Gastrocnemius medialis (tissue), 4 donors: Measurements from ENCODE around the gene SMIM9. TPM values are rescaled to one million over a fixed set of nuclear protein-coding genes. Genes with fewer than 3 reads are reported as not detected.

Source experiments
- ATAC-seq, 2 donors: fragments of 150-250 bp; one replicate each; pipeline ENCODE4 v1.9.1; 2016
- DNase-seq, 2 donors: peaks; one replicate each; pipeline ENCODE4 v3.0.0-alpha.2; 2019
- H3K27ac ChIP-seq, 4 donors: fragments of 200-600 bp; sonication (generic); 1 replicate in 1 of 4; 2 replicates in 3 of 4; pipeline ENCODE4 v1.5.1; 2016 to 2018; ENCODE audit warnings: mild to moderate bottlenecking in 2 of 4, moderate library complexity in 1 of 4
- H3K27me3 ChIP-seq, 3 donors: fragments of 200-600 bp; sonication (generic) in 2 of 3; 1 replicate in 1 of 3; 2 replicates in 2 of 3; pipeline versions ENCODE4 v1.5.1 to v1.6.0; 2016 to 2019; ENCODE audit warnings: mild to moderate bottlenecking in 1 of 3, moderate library complexity in 1 of 3
- H3K36me3 ChIP-seq, 2 donors: fragments of 200-600 bp; sonication (generic) in 1 of 2; one replicate each; pipeline ENCODE4 v1.5.1; 2017 to 2018
- H3K4me1 ChIP-seq, 2 donors: fragments of 200-600 bp; sonication (generic) in 1 of 2; one replicate each; pipeline ENCODE4 v1.5.1; 2016 to 2017; ENCODE audit warnings: mild to moderate bottlenecking in 2 of 2
- H3K4me3 ChIP-seq, 4 donors: fragments of 200-600 bp; sonication (generic) in 3 of 4; 1 replicate in 1 of 4; 2 replicates in 3 of 4; pipeline ENCODE4 v1.5.1; 2016 to 2019; ENCODE audit warnings: mild to moderate bottlenecking in 2 of 4
- H3K9me3 ChIP-seq, 3 donors: fragments of 200-600 bp; sonication (generic) in 2 of 3; 1 replicate in 1 of 3; 2 replicates in 2 of 3; pipeline ENCODE4 v1.5.1; 2016 to 2019
- POLR2A ChIP-seq, 2 donors: fragments of 450-650 bp; IDR thresholded peaks; one replicate each; pipeline ENCODE4 v1.6.1; 2017; ENCODE audit warnings: antibody characterized with exemption in 2 of 2, mild to moderate bottlenecking in 2 of 2, moderate library complexity in 2 of 2
- in situ Hi-C, 4 donors: fragments of 200-750 bp; cut with MboI; loops; one replicate each; pipeline versions ENCODE4 v1.15.0 to v1.8.0; 2017; ENCODE audit warnings: low sequenced_read_pairs in 4 of 4
- intact Hi-C: fragments of 100-400 bp; cut with DNase I; formaldehyde crosslinking; loops from one replicate; pipeline ENCODE4 v1.15.1; 2023; ENCODE audit warnings: low total_unique reads
- total RNA-seq, 4 donors: library from RNA; depleted of rRNA; stranded (reverse); fragments of >200 nt; gene quantifications; one replicate each; pipeline versions ENCODE4 v1.1.0 to v1.2.3, GENCODE V29; 2016
- TF ChIP-seq, protein P1 (sequence below), 5 experiments: fragments of 450-650 bp in 3 of 5; fragments of 200-600 bp in 2 of 5; sonication (generic) in 2 of 5; IDR thresholded peaks in 4 of 5; conservative IDR thresholded peaks in 1 of 5; 1 replicate in 4 of 5; 2 replicates in 1 of 5; pipeline ENCODE4 v1.5.1; 2016 to 2019; ENCODE audit warnings: antibody characterized with exemption in 5 of 5, mild to moderate bottlenecking in 3 of 5, moderate library complexity in 3 of 5

The SMIM9 gene
- total RNA-seq, 4 donors from 2014 or later = not detected

DNA sequence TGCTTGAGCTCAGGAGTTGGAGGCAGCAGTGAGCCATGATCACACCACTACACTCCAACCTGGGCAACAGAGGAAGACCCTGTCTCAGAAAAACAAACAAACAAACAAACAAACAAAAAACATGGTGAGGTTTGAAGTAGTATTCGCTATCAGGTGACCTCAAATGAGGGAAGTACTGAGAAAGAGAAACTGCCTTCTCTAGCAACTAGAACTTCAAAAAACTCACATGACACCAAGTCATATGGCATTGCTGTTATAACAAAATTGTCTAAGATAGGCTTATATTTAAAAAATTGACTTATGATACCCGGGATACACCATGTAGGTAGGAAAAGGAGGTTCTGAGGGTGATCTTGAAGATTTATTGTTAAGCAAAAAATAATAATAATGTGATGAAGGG, 39.4 kb downstream of the SMIM9 start:
- DNase-seq = no peak
- no peak overlapping the region for H3K4me3 ChIP-seq
- no peak overlapping the region for H3K27ac ChIP-seq
- no peaks in the 10 kb centered on the region for H3K9me3 ChIP-seq
- no peak for ATAC-seq
- intact Hi-C loops (no loop called here), in situ Hi-C loops (no loop called here)
- no peaks in the 10 kb centered on the region for H3K36me3 ChIP-seq
- no peak for TF ChIP-seq POLR2A (IDR thresholded peaks at IDR 0.05)
- H3K27me3 ChIP-seq = no peaks in the 10 kb centered on the region
- peaks cover 0 to 2% of the 10 kb centered on the region in 2 donors for H3K4me1 ChIP-seq

DNA sequence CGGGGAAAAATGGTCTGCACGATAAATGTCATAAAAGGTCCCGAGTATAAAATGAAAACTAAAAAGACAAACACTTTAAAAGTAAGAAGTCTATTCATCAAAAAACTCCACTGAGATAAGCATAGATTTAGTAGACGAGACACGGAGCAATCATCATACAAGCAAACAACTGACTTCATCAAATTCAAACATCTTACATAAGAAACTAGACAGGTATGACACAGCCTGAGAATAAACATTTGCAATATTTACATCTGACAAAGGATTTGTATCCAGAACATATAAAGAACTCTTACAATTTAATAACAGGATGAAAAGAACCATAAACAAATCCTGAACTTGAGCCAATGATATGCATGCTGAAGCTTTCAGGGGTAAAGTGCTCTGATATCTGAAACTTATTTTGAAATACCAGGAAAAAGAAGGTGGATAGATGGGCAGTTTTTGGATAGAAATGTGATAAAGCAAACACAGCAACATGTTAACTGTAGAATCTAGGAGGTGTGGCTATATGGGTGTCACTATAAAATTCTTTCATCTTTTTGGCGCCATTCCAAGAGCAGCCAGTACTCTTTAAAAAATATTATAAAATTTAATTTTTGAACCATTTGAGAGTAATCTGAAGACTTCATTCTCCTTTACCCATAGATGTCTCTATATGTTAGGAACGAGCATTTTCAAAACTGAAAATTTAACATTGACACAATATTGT, 41.2 kb downstream of the SMIM9 start:
- in situ Hi-C loops (no loop called here), intact Hi-C loops (no loop called here)
- no peak for TF ChIP-seq POLR2A (IDR thresholded peaks at IDR 0.05)
- TF ChIP-seq, protein P1, sequence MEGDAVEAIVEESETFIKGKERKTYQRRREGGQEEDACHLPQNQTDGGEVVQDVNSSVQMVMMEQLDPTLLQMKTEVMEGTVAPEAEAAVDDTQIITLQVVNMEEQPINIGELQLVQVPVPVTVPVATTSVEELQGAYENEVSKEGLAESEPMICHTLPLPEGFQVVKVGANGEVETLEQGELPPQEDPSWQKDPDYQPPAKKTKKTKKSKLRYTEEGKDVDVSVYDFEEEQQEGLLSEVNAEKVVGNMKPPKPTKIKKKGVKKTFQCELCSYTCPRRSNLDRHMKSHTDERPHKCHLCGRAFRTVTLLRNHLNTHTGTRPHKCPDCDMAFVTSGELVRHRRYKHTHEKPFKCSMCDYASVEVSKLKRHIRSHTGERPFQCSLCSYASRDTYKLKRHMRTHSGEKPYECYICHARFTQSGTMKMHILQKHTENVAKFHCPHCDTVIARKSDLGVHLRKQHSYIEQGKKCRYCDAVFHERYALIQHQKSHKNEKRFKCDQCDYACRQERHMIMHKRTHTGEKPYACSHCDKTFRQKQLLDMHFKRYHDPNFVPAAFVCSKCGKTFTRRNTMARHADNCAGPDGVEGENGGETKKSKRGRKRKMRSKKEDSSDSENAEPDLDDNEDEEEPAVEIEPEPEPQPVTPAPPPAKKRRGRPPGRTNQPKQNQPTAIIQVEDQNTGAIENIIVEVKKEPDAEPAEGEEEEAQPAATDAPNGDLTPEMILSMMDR (IDR thresholded peaks at IDR 0.05 in 4 of 5, conservative IDR thresholded peaks at IDR 0.05 in 1 of 5) = no peak
- Histone ChIP-seq H3K4me1 (no peaks in the 10 kb centered on the region), H3K27ac (no peak overlapping the region), H3K27me3 (no peaks in the 10 kb centered on the region), H3K36me3 (no peaks in the 10 kb centered on the region), H3K4me3 (no peak overlapping the region), H3K9me3 (no peaks in the 10 kb centered on the region)
- DNase-seq (no peak), ATAC-seq (no peak)

DNA sequence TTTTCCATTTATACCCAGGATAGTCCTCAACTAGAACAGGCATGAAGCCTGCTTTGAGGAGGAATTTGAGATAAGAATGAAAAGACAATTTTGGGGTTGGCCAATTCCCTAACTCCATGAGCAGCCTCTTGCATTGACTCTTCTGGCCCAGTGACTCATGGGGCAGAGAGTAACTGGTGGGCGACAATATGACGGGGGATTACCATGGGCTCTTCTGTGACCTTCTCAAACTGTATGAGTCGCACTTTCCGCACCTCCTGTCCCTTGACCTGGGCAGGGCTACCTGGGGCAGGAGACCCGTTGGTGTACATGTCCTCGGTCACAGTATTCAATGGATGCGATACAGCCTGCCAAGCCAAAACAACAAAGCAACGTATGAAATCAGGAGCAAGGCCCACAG, 42.5 kb downstream of the SMIM9 start:
- no peak for TF ChIP-seq POLR2A (IDR thresholded peaks at IDR 0.05)
- TF ChIP-seq, protein P1 (IDR thresholded peaks at IDR 0.05 in 4 of 5, conservative IDR thresholded peaks at IDR 0.05 in 1 of 5) = no peak
- Histone ChIP-seq H3K9me3 (no peaks in the 10 kb centered on the region), H3K4me1 (no peaks in the 10 kb centered on the region), H3K36me3 (no peaks in the 10 kb centered on the region), H3K4me3 (no peak overlapping the region), H3K27me3 (no peaks in the 10 kb centered on the region), H3K27ac (no peak overlapping the region)
- ATAC-seq (no peak), DNase-seq (no peak)
- intact Hi-C loops = no loop called here
- in situ Hi-C loops = no loop called here

DNA sequence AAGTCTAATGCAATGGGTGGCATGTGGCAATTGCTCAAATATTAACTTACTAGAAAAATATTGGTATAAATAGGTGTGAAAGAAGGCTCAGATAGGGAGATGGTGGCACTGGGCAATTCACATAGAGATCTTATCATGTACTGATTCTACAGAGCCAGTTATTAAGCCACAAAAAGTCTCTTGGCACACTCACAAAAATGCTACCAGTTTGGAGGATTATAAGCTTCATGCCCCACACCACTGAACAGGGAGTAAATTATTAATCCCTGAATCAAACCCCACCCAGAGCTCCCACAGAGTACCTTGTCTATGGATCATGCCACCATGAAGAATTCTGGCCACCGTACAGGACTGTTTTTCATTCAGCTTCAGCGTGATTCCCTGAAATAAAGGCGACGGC, 43.0 kb downstream of the SMIM9 start:
- Histone ChIP-seq H3K27me3 (no peaks in the 10 kb centered on the region), H3K4me1 (no peaks in the 10 kb centered on the region), H3K4me3 (no peak overlapping the region), H3K9me3 (no peaks in the 10 kb centered on the region), H3K27ac (no peak overlapping the region), H3K36me3 (no peaks in the 10 kb centered on the region)
- in situ Hi-C loops (no loop called here), intact Hi-C loops (no loop called here)
- TF ChIP-seq, protein P1 (IDR thresholded peaks at IDR 0.05 in 4 of 5, conservative IDR thresholded peaks at IDR 0.05 in 1 of 5) = no peak
- TF ChIP-seq POLR2A (IDR thresholded peaks at IDR 0.05) = no peak
- DNase-seq (no peak), ATAC-seq (no peak)

DNA sequence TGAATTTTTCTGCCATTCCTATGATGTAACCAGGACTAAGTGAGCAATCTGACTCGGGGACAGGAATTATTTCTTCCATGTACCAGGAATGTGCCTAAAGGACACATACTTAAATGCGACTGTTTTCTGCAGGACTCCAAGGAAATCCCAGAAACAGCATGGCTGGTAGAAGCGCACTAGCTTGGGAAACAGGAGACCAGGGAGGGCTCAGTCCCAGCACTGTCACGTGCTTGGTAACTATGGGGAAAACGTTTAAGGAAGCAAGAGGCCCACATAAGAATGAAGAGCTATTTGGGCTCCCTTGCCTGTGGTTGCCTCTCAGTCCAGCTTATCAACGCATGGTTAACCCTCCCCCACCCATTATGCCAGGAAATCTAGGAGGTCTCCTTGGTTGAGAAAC, 48.7 kb downstream of the SMIM9 start:
- no peak for DNase-seq
- Histone ChIP-seq H3K27ac (no peak overlapping the region), H3K36me3 (no peaks in the 10 kb centered on the region), H3K4me1 (no peaks in the 10 kb centered on the region), H3K4me3 (no peak overlapping the region), H3K27me3 (no peaks in the 10 kb centered on the region), H3K9me3 (no peaks in the 10 kb centered on the region)
- TF ChIP-seq, protein P1 (IDR thresholded peaks at IDR 0.05 in 4 of 5, conservative IDR thresholded peaks at IDR 0.05 in 1 of 5) = no peak
- TF ChIP-seq POLR2A (IDR thresholded peaks at IDR 0.05) = no peak
- in situ Hi-C loops = no loop called here
- intact Hi-C loops = no loop called here
- no peak for ATAC-seq
